Measurements from ENCODE around the gene LRRC8C.

Gene LRRC8C

GRCh38 chr1:89708751-89709375 lies 75.9 kb downstream of the LRRC8C start:
- no peak for DNase-seq

- no peak for DNase-seq
These were observed 77.7 kb downstream of the LRRC8C start for GRCh38 chr1:89710498-89711139.

- no peak for DNase-seq
These were observed 78.3 kb downstream of the LRRC8C start for GRCh38 chr1:89711140-89711778.

GRCh38 chr1:89712420-89712819 lies 79.5 kb downstream of the LRRC8C start:
- no peak for DNase-seq

GRCh38 chr1:89715677-89716076 lies 82.8 kb downstream of the LRRC8C start:
- no peak for DNase-seq

- no peak for DNase-seq
These were observed 86.8 kb downstream of the LRRC8C start for GRCh38 chr1:89719502-89720306.

- DNase-seq = no peak
These were observed 87.9 kb downstream of the LRRC8C start for GRCh38 chr1:89720839-89721238.

- DNase-seq = no peak
These were observed 88.4 kb downstream of the LRRC8C start for GRCh38 chr1:89721351-89721750.

- no peak for DNase-seq
These were observed 90.2 kb downstream of the LRRC8C start for GRCh38 chr1:89723144-89723543.

- no peak for DNase-seq
These were observed 90.9 kb downstream of the LRRC8C start for GRCh38 chr1:89723863-89724262.

GRCh38 chr1:89724369-89725010 lies 91.6 kb downstream of the LRRC8C start:
- DNase-seq = no peak

- DNase-seq = no peak
These were observed 92.1 kb downstream of the LRRC8C start for GRCh38 chr1:89725011-89725370.

- no peak for DNase-seq
These were observed 92.7 kb downstream of the LRRC8C start for GRCh38 chr1:89725631-89726030.

- no peak for DNase-seq
These were observed 94.8 kb downstream of the LRRC8C start for GRCh38 chr1:89727517-89728312.

GRCh38 chr1:89728381-89728780 lies 95.5 kb downstream of the LRRC8C start:
- no peak for DNase-seq

GRCh38 chr1:89732206-89732605 lies 99.3 kb downstream of the LRRC8C start:
- no peak for DNase-seq

- no peak for DNase-seq
These were observed 99.8 kb downstream of the LRRC8C start for GRCh38 chr1:89732643-89733222.

- no peak for DNase-seq
These were observed 100.8 kb downstream of the LRRC8C start for GRCh38 chr1:89733748-89734147.

GRCh38 chr1:89734442-89734841 lies 101.5 kb downstream of the LRRC8C start:
- no peak for DNase-seq

- no peak for DNase-seq
These were observed 102.6 kb downstream of the LRRC8C start for GRCh38 chr1:89735479-89735878.

GRCh38 chr1:89736937-89737733 lies 104.2 kb downstream of the LRRC8C start:
- DNase-seq = no peak
